HepG2 (cell line): ENCODE results near the gene ZNF770. TPM values are rescaled to one million over a fixed set of nuclear protein-coding genes. Genes with fewer than 3 reads are reported as not detected.

Experiments
- ADNP ChIP-seq: sonication (generic); formaldehyde crosslinking; IDR thresholded peaks from 2 replicates; pipeline ENCODE4 v1.4.0; 2020; ENCODE audit warnings: missing genetic modification reagents
- ARNTL ChIP-seq: sonication (generic); formaldehyde crosslinking; IDR thresholded peaks from 2 replicates; pipeline ENCODE4 v1.4.0; 2020; ENCODE audit warnings: mild to moderate bottlenecking, missing genetic modification reagents
- NR2F1 ChIP-seq, 2 experiments: fragments of 450-650 bp in 1 of 2; formaldehyde crosslinking in 1 of 2; IDR thresholded peaks; 2 replicates each; pipeline versions ENCODE4 v1.5.0 to v1.6.1; 2016 to 2020; ENCODE audit warnings: mild to moderate bottlenecking in 1 of 2, missing compliant biosample characterization in 1 of 2, missing genetic modification reagents in 1 of 2, moderate library complexity in 1 of 2
- NR2F2 ChIP-seq: IDR thresholded peaks from 2 replicates; pipeline ENCODE4 v1.6.1; 2012; ENCODE audit warnings: low read depth, inconsistent platforms, borderline replicate concordance
- ONECUT2 ChIP-seq: sonication (generic); formaldehyde crosslinking; IDR thresholded peaks from 2 replicates; pipeline ENCODE4 v1.4.0; 2020; ENCODE audit warnings: missing genetic modification reagents
- SMYD3 ChIP-seq: sonication (generic); formaldehyde crosslinking; IDR thresholded peaks from 2 replicates; pipeline ENCODE4 v1.8.1; 2023; ENCODE audit warnings: mild to moderate bottlenecking, missing genetic modification reagents
- ZNF121 ChIP-seq: sonication (generic); formaldehyde crosslinking; IDR thresholded peaks from 2 replicates; pipeline ENCODE4 v1.5.0; 2020; ENCODE audit warnings: mild to moderate bottlenecking, missing genetic modification reagents
- ZNF274 ChIP-seq: sonication (generic); formaldehyde crosslinking; IDR thresholded peaks from 2 replicates; pipeline ENCODE4 v1.5.1; 2020; ENCODE audit warnings: mild to moderate bottlenecking, missing genetic modification reagents
- polyA plus RNA-seq, 8 experiments: library from polyadenylated mRNA; depleted of rRNA in 3 of 8; stranded (reverse) in 7 of 8; unstranded in 1 of 8; fragments of >200 nt; fragmentation: Illumina TruSeq in 4 of 8; extraction: Trizol in 4 of 8; gene quantifications; 2 replicates each; pipeline versions ENCODE4 v1.2.1 to v1.2.3, GENCODE V29; 2011 to 2016; ENCODE audit warnings: low read depth in 4 of 8, missing spikeins in 1 of 8, mixed read lengths in 1 of 8; ENCODE audit not compliant: insufficient read depth in 1 of 8
- total RNA-seq, 5 experiments: library from RNA; depleted of rRNA; stranded (reverse); fragments of >200 nt; fragmentation: Illumina TruSeq; extraction: Trizol; gene quantifications; 2 replicates each; pipeline ENCODE4 v1.2.3, GENCODE V29; 2016; ENCODE audit warnings: low read depth in 1 of 5
- TF ChIP-seq, protein P1 (sequence below): sonication (generic); formaldehyde crosslinking; IDR thresholded peaks from 2 replicates; pipeline ENCODE4 v1.4.0; 2020; ENCODE audit warnings: missing genetic modification reagents, mild to moderate bottlenecking, borderline replicate concordance
- TF ChIP-seq, protein P2 (sequence below), 2 experiments: IDR thresholded peaks; 2 replicates each; pipeline ENCODE4 v1.6.1; 2011 to 2012; ENCODE audit warnings: low read length in 2 of 2, borderline replicate concordance in 1 of 2, low read depth in 1 of 2, mild to moderate bottlenecking in 1 of 2, moderate library complexity in 1 of 2
- TF ChIP-seq, protein P3 (sequence below): sonication (generic); formaldehyde crosslinking; IDR thresholded peaks from 2 replicates; pipeline ENCODE4 v1.4.0; 2020; ENCODE audit warnings: missing genetic modification reagents, borderline replicate concordance
- TF ChIP-seq, protein P4 (sequence below): sonication (generic); formaldehyde crosslinking; IDR thresholded peaks from 2 replicates; pipeline ENCODE4 v1.4.0; 2020; ENCODE audit warnings: missing genetic modification reagents
- TF ChIP-seq, protein P5 (sequence below): IDR thresholded peaks from 2 replicates; pipeline ENCODE4 v1.4.0; 2020; ENCODE audit warnings: mild to moderate bottlenecking, missing genetic modification reagents

Gene ZNF770
- total and polyA plus RNA-seq, 2 of the 13 experiments (the other 11 are each of a cell fraction or from before 2014, with no cell fraction given): 15.5 to 33.1 TPM

DNA sequence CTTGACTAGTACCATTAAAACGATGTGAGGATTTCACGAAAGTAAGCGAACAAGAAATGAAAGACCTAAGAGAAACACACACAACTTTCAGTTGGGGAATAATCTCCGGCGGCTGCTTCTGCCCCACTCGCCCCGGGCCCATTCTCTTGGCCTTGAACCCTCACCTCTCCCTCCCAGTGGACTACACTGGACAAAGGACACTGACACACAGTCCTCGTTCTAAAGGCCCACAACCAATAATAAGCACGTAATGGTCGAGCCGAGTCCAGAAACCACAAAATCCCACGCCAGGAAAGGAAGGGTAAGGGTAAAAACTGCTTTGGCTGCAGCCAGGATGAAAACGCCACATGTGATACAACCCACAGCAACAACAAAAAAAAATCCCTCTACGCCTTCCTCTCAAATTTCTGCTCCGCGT, 469 bp downstream of the ZNF770 start (continued):
- TF ChIP-seq, protein P1, sequence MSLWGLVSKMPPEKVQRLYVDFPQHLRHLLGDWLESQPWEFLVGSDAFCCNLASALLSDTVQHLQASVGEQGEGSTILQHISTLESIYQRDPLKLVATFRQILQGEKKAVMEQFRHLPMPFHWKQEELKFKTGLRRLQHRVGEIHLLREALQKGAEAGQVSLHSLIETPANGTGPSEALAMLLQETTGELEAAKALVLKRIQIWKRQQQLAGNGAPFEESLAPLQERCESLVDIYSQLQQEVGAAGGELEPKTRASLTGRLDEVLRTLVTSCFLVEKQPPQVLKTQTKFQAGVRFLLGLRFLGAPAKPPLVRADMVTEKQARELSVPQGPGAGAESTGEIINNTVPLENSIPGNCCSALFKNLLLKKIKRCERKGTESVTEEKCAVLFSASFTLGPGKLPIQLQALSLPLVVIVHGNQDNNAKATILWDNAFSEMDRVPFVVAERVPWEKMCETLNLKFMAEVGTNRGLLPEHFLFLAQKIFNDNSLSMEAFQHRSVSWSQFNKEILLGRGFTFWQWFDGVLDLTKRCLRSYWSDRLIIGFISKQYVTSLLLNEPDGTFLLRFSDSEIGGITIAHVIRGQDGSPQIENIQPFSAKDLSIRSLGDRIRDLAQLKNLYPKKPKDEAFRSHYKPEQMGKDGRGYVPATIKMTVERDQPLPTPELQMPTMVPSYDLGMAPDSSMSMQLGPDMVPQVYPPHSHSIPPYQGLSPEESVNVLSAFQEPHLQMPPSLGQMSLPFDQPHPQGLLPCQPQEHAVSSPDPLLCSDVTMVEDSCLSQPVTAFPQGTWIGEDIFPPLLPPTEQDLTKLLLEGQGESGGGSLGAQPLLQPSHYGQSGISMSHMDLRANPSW (CRISPR knock-in tag): 0 out of 2 replicates have a peak, but pooled peaks have one; percentile 6
- TF ChIP-seq, protein P2, sequence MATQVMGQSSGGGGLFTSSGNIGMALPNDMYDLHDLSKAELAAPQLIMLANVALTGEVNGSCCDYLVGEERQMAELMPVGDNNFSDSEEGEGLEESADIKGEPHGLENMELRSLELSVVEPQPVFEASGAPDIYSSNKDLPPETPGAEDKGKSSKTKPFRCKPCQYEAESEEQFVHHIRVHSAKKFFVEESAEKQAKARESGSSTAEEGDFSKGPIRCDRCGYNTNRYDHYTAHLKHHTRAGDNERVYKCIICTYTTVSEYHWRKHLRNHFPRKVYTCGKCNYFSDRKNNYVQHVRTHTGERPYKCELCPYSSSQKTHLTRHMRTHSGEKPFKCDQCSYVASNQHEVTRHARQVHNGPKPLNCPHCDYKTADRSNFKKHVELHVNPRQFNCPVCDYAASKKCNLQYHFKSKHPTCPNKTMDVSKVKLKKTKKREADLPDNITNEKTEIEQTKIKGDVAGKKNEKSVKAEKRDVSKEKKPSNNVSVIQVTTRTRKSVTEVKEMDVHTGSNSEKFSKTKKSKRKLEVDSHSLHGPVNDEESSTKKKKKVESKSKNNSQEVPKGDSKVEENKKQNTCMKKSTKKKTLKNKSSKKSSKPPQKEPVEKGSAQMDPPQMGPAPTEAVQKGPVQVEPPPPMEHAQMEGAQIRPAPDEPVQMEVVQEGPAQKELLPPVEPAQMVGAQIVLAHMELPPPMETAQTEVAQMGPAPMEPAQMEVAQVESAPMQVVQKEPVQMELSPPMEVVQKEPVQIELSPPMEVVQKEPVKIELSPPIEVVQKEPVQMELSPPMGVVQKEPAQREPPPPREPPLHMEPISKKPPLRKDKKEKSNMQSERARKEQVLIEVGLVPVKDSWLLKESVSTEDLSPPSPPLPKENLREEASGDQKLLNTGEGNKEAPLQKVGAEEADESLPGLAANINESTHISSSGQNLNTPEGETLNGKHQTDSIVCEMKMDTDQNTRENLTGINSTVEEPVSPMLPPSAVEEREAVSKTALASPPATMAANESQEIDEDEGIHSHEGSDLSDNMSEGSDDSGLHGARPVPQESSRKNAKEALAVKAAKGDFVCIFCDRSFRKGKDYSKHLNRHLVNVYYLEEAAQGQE (IDR thresholded peaks at IDR 0.05; ENCODE audit: borderline replicate concordance in 1 of 2, low read depth in 1 of 2, low read length in 2 of 2): 0 out of 4 replicates have a peak, but pooled peaks of 1 of the 2 experiments have one; percentile 16
- TF ChIP-seq ZNF121 (CRISPR knock-in tag): no peak
- TF ChIP-seq NR2F1 (CRISPR knock-in tag; IDR thresholded peaks at IDR 0.05): peak; percentile 16 to 69; a peak in 1 of 4 replicates
- no peak for TF ChIP-seq ONECUT2 (CRISPR knock-in tag)
- TF ChIP-seq SMYD3 (CRISPR knock-in tag): no peak
- TF ChIP-seq, protein P3, sequence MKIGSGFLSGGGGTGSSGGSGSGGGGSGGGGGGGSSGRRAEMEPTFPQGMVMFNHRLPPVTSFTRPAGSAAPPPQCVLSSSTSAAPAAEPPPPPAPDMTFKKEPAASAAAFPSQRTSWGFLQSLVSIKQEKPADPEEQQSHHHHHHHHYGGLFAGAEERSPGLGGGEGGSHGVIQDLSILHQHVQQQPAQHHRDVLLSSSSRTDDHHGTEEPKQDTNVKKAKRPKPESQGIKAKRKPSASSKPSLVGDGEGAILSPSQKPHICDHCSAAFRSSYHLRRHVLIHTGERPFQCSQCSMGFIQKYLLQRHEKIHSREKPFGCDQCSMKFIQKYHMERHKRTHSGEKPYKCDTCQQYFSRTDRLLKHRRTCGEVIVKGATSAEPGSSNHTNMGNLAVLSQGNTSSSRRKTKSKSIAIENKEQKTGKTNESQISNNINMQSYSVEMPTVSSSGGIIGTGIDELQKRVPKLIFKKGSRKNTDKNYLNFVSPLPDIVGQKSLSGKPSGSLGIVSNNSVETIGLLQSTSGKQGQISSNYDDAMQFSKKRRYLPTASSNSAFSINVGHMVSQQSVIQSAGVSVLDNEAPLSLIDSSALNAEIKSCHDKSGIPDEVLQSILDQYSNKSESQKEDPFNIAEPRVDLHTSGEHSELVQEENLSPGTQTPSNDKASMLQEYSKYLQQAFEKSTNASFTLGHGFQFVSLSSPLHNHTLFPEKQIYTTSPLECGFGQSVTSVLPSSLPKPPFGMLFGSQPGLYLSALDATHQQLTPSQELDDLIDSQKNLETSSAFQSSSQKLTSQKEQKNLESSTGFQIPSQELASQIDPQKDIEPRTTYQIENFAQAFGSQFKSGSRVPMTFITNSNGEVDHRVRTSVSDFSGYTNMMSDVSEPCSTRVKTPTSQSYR: 0 out of 2 replicates have a peak, but pooled peaks have one; percentile 11
- TF ChIP-seq ADNP (CRISPR knock-in tag): no peak
- no peak for TF ChIP-seq ZNF274 (CRISPR knock-in tag)
- no peak for TF ChIP-seq ARNTL
- TF ChIP-seq, protein P4, sequence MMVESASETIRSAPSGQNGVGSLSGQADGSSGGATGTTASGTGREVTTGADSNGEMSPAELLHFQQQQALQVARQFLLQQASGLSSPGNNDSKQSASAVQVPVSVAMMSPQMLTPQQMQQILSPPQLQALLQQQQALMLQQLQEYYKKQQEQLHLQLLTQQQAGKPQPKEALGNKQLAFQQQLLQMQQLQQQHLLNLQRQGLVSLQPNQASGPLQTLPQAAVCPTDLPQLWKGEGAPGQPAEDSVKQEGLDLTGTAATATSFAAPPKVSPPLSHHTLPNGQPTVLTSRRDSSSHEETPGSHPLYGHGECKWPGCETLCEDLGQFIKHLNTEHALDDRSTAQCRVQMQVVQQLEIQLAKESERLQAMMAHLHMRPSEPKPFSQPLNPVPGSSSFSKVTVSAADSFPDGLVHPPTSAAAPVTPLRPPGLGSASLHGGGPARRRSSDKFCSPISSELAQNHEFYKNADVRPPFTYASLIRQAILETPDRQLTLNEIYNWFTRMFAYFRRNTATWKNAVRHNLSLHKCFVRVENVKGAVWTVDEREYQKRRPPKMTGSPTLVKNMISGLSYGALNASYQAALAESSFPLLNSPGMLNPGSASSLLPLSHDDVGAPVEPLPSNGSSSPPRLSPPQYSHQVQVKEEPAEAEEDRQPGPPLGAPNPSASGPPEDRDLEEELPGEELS (CRISPR knock-in tag): peak; percentile 6; the same call in 1 of the 2 replicates
- TF ChIP-seq, protein P5, sequence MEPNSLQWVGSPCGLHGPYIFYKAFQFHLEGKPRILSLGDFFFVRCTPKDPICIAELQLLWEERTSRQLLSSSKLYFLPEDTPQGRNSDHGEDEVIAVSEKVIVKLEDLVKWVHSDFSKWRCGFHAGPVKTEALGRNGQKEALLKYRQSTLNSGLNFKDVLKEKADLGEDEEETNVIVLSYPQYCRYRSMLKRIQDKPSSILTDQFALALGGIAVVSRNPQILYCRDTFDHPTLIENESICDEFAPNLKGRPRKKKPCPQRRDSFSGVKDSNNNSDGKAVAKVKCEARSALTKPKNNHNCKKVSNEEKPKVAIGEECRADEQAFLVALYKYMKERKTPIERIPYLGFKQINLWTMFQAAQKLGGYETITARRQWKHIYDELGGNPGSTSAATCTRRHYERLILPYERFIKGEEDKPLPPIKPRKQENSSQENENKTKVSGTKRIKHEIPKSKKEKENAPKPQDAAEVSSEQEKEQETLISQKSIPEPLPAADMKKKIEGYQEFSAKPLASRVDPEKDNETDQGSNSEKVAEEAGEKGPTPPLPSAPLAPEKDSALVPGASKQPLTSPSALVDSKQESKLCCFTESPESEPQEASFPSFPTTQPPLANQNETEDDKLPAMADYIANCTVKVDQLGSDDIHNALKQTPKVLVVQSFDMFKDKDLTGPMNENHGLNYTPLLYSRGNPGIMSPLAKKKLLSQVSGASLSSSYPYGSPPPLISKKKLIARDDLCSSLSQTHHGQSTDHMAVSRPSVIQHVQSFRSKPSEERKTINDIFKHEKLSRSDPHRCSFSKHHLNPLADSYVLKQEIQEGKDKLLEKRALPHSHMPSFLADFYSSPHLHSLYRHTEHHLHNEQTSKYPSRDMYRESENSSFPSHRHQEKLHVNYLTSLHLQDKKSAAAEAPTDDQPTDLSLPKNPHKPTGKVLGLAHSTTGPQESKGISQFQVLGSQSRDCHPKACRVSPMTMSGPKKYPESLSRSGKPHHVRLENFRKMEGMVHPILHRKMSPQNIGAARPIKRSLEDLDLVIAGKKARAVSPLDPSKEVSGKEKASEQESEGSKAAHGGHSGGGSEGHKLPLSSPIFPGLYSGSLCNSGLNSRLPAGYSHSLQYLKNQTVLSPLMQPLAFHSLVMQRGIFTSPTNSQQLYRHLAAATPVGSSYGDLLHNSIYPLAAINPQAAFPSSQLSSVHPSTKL: 0 out of 2 replicates have a peak, but pooled peaks have one; percentile 3
- peak; percentile 59 for TF ChIP-seq NR2F2
